ENCODE measurements around the gene RALGPS2. TPM values are rescaled to one million over a fixed set of nuclear protein-coding genes. Genes with fewer than 3 reads are reported as not detected.

The RALGPS2 gene
- polyA plus RNA-seq, 1 experiment, result 67.2 TPM

GRCh38 chr1:178918308-178918707 is 193.3 kb downstream of the RALGPS2 start:
- TF ChIP-seq CTCF (IDR thresholded peaks at IDR 0.05; ENCODE audit: low read depth, low read length), result no peak
- Histone ChIP-seq H3K27me3 (ENCODE audit: control insufficient read depth, insufficient read depth, low read length) (no peaks in the 10 kb centered on the region), H3K27ac (ENCODE audit: low read depth, low read length) (no peak overlapping the region), H3K4me3 (ENCODE audit: low read depth, low read length) (no peak overlapping the region), H3K9me3 (ENCODE audit: control insufficient read depth, insufficient read depth, low read length) (no peaks in the 10 kb centered on the region; the same call in 1 of the 2 replicates)
- CTCF ChIA-PET, result interaction anchor here (0.9 to 1.4 kb wide), 3 partner anchors 12 to 85 kb away, joined by 3 to 4 read pairs (median 3); no protein-coding TSS in a partner anchor
- POLR2A ChIA-PET, result no interaction called here
- DNase-seq (ENCODE audit: low read depth, low spot score), result no peak

- no peaks in the 10 kb centered on the region for H3K27me3 ChIP-seq (ENCODE audit: control insufficient read depth, insufficient read depth, low read length)
- ChIA-PET CTCF (no interaction called here), POLR2A (no interaction called here)
- H3K27ac ChIP-seq (ENCODE audit: low read depth, low read length), result no peak overlapping the region
- H3K9me3 ChIP-seq (ENCODE audit: control insufficient read depth, insufficient read depth, low read length), result no peaks in the 10 kb centered on the region
- no peak for TF ChIP-seq CTCF (IDR thresholded peaks at IDR 0.05; ENCODE audit: low read depth, low read length)
- no peak for DNase-seq (ENCODE audit: low read depth, low spot score)
- no peak overlapping the region for H3K4me3 ChIP-seq (ENCODE audit: low read depth, low read length)
Observed at GRCh38 chr1:178918955-178919354, 193.9 kb downstream of the RALGPS2 start.

GRCh38 chr1:178919581-178919980 is 194.5 kb downstream of the RALGPS2 start:
- no peak for TF ChIP-seq CTCF (IDR thresholded peaks at IDR 0.05; ENCODE audit: low read depth, low read length)
- H3K27me3 ChIP-seq (ENCODE audit: control insufficient read depth, insufficient read depth, low read length), result no peaks in the 10 kb centered on the region
- H3K9me3 ChIP-seq (ENCODE audit: control insufficient read depth, insufficient read depth, low read length), result no peaks in the 10 kb centered on the region
- ChIA-PET CTCF (no interaction called here), POLR2A (no interaction called here)
- H3K27ac ChIP-seq (ENCODE audit: low read depth, low read length), result no peak overlapping the region
- no peak for DNase-seq (ENCODE audit: low read depth, low spot score)
- H3K4me3 ChIP-seq (ENCODE audit: low read depth, low read length), result no peak overlapping the region

DNA sequence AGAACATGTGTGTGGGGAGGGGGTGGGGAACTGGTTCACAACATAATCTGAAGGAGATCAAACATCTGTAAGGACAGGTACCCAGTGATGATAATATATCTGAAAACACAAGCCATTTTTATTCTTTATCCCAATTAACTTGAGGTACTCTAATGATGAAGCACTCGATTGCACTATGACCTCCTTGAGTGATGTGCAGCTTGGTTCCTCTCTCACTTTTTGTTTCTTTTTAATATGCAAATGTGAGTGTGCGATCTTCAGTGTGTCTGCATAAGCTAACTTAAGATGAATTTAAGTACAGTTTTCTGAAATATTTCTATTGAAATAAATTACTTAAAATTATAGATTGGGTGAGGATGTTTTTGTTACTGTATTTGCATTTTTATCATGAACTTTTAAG is 196.5 kb downstream of the RALGPS2 start:
- CTCF ChIA-PET, result no interaction called here
- H3K27me3 ChIP-seq (ENCODE audit: control insufficient read depth, insufficient read depth, low read length), result no peaks in the 10 kb centered on the region
- no peak overlapping the region for H3K4me3 ChIP-seq (ENCODE audit: low read depth, low read length)
- no peak overlapping the region for H3K27ac ChIP-seq (ENCODE audit: low read depth, low read length)
- TF ChIP-seq CTCF (IDR thresholded peaks at IDR 0.05; ENCODE audit: low read depth, low read length), result no peak
- POLR2A ChIA-PET, result no interaction called here
- DNase-seq (ENCODE audit: low read depth, low spot score), result no peak
- no peaks in the 10 kb centered on the region for H3K9me3 ChIP-seq (ENCODE audit: control insufficient read depth, insufficient read depth, low read length)

DNA sequence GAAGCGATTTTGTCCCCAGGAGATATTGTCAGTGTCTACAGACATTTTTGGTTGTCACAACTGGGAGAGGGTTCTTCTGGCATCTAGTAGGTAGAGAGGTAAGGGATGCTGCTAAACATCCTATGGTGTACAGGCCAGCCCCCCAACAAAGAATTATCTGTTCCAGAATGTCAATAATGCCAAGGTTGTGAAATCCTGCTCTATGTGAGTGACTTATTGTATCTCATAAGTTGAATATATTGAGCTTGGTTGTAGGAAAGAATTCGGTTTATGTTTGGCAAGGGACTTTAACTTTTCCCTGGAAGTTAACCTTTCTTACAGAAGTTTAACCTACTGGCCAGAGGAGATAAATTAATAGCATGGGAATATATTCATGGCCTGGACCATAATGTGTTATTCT is 198.5 kb downstream of the RALGPS2 start:
- no peak overlapping the region for H3K4me3 ChIP-seq (ENCODE audit: low read depth, low read length)
- no peaks in the 10 kb centered on the region for H3K9me3 ChIP-seq (ENCODE audit: control insufficient read depth, insufficient read depth, low read length)
- ChIA-PET POLR2A (no interaction called here), CTCF (interaction anchor here (1.0 kb wide), 2 partner anchors 79 to 382 kb away, joined by 4 read pairs; no protein-coding TSS in a partner anchor)
- no peak for TF ChIP-seq CTCF (IDR thresholded peaks at IDR 0.05; ENCODE audit: low read depth, low read length)
- no peaks in the 10 kb centered on the region for H3K27me3 ChIP-seq (ENCODE audit: control insufficient read depth, insufficient read depth, low read length)
- H3K27ac ChIP-seq (ENCODE audit: low read depth, low read length), result no peak overlapping the region
- DNase-seq (ENCODE audit: low read depth, low spot score), result no peak

Data from AG04450 (cell line).